HG03342 (cell line): ENCODE measurements around the gene RNU2-63P.
A peak's percentile ranks its signal among the peaks of the same experiment; 100 is the strongest.
"Not testable (repeated sequence)": the region's sequence is repeated elsewhere in the genome, so short reads cannot be mapped to it uniquely, and the experiment has no call there.

Experiments
- ATAC-seq: cut with Tn5 transposase; IDR thresholded peaks from one replicate; pipeline ENCODE4 v1.9.1; 2021; ENCODE audit warnings: mild to moderate bottlenecking, moderate library complexity; ENCODE audit not compliant: unreplicated experiment

RNU2-63P gene

GRCh38 chr2:88016086-88016959 is at the start of gene RNU2-63P:
RNU2-63P (minus strand) TSS chr2:88016547.
- peak; percentile 78 for ATAC-seq

GRCh38 chr2:88061295-88061694 is 44.9 kb upstream of the RNU2-63P start:
- no peak for ATAC-seq

- ATAC-seq, result no peak
Observed at GRCh38 chr2:88060907-88061275, 44.5 kb upstream of the RNU2-63P start.

GRCh38 chr2:88059979-88060906 is 43.9 kb upstream of the RNU2-63P start:
- ATAC-seq, result peak; percentile 38

- ATAC-seq, result no peak
Observed at GRCh38 chr2:88058191-88058590, 41.8 kb upstream of the RNU2-63P start.

GRCh38 chr2:88057437-88057844 is 41.1 kb upstream of the RNU2-63P start:
- ATAC-seq, result no peak

GRCh38 chr2:88055371-88056128 is 39.2 kb upstream of the RNU2-63P start, which contains the start of gene KRCC1:
KRCC1 (minus strand) TSS chr2:88055783; CDS start chr2:88028563, 27,220 bp downstream.
- peak; percentile 91 for ATAC-seq

- no peak for ATAC-seq
Observed at GRCh38 chr2:88054782-88055370, 38.5 kb upstream of the RNU2-63P start.

GRCh38 chr2:88053934-88054781 is 37.8 kb upstream of the RNU2-63P start:
- no peak for ATAC-seq

GRCh38 chr2:88053296-88053695 is 36.9 kb upstream of the RNU2-63P start:
- no peak for ATAC-seq

- no peak for ATAC-seq
Observed at GRCh38 chr2:88051792-88052191, 35.4 kb upstream of the RNU2-63P start.

- peak; percentile 44 for ATAC-seq
Observed at GRCh38 chr2:88049622-88050021, 33.3 kb upstream of the RNU2-63P start.

- ATAC-seq, result no peak
Observed at GRCh38 chr2:88048541-88048940, 32.2 kb upstream of the RNU2-63P start.

GRCh38 chr2:88045561-88045960 is 29.2 kb upstream of the RNU2-63P start:
- ATAC-seq, result not testable (repeated sequence)

GRCh38 chr2:88042476-88042875 is 26.1 kb upstream of the RNU2-63P start:
- no peak for ATAC-seq

GRCh38 chr2:88038263-88039105 is 22.1 kb upstream of the RNU2-63P start:
- ATAC-seq, result no peak

- no peak for ATAC-seq
Observed at GRCh38 chr2:88036606-88037005, 20.3 kb upstream of the RNU2-63P start.

GRCh38 chr2:88036182-88036581 is 19.8 kb upstream of the RNU2-63P start:
- ATAC-seq, result no peak
